HG02759 (cell line): Measurements from ENCODE around the gene MYO5B.

Experiments used
- ATAC-seq: cut with Tn5 transposase; IDR thresholded peaks from one replicate; pipeline ENCODE4 v1.9.1; 2021; ENCODE audit warnings: mild to moderate bottlenecking, moderate library complexity; ENCODE audit not compliant: unreplicated experiment

Gene MYO5B

DNA sequence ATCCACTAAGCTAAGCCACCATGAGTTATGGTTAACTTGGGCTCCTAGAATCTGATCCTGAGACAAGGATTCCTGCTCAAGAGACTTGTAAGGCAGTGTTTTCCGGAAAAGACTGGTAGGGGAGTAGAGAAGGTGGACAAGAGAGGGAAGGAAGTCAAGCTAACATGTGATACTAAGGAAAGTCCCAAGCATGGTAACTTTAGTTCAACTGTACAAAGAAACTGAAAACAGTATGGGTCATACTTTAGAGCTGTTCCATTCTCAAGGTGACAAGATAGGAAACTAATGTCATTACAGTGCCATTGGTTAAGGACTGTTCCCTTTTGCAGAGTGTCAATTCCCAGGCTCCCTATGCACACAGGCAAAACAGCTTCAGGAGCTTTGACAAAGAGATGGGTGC is 5.8 kb downstream of the MYO5B start:
- ATAC-seq: peak; percentile 72

DNA sequence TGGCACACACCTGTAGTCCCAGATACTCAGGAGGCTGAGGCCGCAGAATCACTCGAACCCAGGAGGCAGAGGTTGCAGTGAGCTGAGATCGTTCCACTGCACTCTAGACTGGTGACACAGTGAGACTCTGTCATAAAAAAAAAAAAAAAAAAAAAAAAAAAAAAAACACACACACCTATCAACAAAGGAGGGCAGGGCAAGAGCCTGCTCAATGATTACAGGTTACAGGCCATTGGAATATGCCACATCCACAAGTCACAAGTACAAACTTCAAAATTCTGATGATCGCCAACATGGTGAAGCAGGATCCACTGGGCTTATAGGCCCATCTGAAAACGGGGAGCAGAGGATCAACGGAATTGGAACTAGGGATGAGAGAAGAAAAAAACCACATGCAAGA is 6.3 kb downstream of the MYO5B start:
- ATAC-seq: no peak

DNA sequence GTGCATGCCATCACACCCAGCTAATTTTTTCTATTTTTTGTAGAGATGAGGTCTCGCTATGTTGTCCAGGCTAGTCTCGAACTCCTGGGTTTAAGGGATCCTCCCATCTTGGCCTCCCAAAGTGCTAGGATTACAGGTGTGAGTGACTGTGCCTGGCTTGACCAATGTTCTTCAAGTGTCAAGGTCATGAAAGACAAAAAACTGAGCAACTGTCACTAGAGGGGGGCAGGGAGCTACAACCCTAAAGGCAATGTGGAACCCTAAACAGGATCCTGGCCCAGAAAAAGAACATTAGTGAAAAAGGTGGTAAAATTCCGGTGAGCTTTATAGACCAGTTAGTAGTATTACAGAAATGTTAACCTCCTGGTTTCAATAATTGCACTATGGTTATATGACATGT is 7.3 kb downstream of the MYO5B start:
- no peak for ATAC-seq

DNA sequence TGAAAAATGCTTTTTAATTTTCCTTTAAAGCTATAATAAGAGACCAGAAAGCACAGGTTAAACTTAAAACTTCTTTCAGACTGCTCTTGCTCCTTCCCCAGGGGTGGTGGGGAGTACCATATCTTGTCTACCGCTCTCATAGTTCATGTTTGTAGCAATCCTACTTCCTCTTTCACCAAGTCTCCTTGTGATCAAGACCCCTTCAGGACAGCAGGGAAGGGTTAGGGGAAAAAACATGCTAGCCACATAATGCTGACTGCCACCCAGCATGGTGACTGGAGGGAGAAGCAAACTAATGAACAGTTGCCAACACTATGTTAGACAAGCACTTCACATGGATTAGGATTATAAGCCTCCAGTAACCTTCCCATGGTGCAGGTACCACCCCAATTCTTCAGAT is 8.6 kb downstream of the MYO5B start:
- no peak for ATAC-seq

DNA sequence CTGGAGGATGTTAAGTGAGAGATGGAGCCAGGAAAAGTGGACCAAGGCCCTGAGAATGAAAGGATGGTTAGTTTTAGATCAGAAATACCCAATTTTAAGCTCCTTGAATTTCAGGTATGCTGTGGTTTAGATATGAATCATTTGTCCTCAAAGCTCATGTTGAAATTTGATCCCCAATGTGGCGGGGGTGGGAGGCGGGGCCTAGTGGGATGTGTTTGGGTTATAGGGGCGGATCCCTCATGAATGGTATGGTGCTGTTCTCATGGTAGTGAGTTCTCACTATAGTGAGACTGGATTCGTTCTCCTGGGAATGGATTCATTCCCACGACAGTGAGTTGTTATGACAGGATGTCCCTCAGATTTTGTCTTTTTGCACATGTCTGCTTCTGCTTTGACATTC is 11.4 kb downstream of the MYO5B start:
- ATAC-seq: no peak

DNA sequence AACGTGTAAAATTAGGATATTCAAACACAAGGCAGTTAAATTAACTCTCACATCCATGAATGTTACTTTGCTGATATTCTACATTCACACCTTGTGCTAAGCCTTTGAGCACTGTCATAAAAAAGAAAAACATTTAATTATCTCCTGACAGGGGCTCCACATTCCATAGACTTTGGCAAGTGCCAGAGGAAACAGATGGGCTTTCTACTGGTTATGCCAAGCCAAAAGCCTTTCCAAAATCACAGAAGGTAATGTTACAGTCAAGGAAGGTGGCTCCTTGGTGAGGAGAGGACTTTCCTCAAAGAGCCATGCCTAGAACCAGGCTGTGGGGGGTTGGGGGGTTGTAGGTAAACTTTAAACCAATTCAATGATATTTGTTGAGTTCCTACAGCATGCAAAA is 12.4 kb downstream of the MYO5B start:
- ATAC-seq: no peak

DNA sequence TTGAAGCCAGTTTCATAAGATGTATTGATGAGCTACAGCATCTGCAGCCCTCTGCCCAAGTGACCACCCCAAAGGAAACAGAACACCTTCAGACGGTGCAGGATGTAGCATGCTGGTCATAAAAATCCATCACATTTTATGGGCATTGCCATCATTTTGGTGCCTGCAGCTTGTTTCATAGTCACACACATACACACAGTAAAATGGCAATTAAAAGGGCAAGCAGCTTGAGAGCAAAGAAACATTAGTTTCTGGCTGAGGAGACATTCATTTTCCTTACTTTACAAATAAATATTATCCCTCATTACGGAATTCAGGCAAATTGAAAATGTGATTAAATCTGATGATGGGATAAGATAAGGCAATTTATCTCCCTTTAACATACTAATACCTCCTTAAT is 13.4 kb downstream of the MYO5B start:
- no peak for ATAC-seq

DNA sequence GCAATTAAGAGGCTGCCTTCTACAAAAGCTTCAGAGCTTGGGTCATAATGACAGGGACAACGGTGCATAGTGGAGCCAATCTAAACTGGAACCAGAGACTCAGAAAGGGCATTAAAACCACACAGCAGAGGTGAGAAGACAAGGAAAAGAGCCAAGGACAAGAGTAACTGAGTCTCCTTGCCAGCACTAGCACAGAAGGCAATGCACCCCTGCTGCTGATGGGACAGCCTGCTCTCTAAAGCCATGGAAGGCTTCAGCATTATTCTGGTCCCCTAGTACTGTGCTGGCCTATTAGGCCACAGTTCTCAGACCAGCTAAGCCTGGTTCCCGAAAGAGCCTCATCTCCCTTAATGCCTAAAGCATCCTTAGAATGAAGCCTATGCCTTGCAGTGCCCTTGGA is 15.5 kb downstream of the MYO5B start:
- no peak for ATAC-seq

DNA sequence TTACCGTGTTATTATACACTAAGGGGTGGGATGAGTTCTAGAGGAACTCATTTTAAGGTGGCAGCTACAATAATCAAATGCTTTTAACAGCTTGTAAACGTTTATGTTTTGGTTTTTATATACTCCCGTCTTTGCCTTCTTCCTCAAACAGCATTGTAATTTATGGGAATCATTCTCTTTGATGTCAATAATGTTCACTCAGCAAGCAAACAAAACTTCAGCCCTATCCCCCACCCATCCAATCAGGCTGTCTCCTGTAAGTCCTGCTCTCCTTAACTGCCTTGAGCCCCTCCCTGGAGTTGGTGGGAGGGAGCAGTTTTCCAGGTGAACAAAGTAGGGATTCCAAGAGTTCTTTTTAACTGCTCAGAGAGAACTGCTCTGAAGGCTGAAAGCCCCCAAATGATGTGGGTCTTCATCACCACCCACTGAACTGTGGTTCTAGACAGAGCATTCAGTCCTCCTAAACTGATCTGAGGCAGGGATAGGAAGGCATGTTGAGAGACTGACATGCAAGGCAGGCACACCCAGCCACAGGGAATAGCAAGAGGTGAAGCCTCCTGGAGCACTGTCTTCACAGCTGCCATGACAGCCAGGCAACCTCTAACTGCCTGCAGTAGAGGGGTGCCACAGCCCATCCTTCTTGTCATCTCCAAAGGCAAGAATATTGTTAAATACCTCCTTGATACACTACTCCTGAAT is 17.5 kb downstream of the MYO5B start:
- no peak for ATAC-seq

DNA sequence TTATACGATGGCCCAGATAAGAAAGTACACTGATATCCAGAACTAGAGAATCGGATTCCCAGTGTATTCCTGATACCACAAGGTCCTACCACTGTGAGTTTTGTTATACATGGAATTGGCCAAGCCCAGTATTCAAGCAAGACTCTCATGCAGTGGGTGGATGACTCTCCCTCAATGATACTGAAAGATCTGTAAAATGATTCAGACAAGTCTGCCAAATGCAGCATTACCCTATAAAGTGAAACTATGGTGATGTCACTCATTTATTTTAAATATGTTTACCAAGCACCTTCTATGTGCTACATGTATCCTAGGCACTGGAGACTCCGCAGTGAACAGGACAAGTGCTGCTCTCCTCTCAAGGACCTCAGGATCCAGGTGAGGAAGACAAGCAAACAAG is 22.6 kb downstream of the MYO5B start:
- no peak for ATAC-seq

DNA sequence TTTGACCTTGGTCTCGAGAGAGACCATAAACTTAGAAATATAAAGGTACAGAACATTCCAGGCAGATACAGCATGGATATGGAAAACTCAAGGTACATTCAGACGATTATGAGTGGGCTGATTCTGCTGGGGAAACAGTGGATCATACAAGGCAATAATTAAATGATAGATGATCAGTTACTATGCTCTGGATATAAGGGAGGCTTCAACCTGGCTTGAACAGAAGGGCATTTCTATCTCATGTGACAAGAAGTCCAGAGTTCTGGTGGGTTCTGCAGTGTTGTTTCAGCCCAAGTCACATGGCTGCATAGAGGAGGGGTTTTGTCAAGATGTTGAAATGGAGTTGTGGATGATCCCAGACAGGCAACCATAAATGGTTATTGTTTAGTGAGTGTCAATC is 23.5 kb downstream of the MYO5B start:
- ATAC-seq: no peak

DNA sequence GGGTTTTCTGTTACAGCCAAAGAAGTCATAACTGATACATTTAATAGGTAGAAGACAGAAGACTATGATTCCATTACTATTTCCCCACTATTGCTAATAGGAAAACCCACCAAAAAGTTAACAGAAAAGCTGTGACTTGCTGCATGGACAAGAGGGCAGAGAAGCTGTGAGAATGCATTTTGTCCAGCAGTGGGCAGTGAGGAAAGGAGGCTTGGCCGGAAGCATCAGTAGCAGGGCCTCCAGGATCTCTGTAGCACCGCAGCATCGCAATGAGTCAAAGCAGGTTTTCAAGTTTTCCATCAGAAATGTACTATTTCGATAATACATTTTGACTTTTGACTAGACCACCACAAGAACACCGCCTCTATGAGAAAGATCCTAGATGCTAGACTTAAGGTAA is 24.9 kb downstream of the MYO5B start:
- no peak for ATAC-seq

DNA sequence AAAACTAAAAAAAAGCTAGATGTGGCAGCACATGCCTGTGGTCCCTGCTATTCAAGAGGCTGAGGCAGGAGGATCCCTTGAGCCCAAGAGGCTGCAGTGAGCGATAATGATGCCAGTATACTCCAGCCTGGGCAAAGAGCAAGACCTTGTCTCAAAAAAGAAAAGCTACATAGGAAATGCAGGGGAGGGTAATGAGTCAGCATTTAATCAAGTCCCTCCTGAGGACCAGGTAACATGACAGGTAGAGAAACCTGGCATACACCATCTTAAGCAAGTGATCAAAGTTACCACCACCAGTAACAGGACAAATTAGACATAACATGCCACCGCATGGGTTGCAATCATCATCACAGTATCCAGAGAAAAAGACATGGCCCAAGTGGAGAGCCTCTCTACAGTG is 25.8 kb downstream of the MYO5B start:
- no peak for ATAC-seq

DNA sequence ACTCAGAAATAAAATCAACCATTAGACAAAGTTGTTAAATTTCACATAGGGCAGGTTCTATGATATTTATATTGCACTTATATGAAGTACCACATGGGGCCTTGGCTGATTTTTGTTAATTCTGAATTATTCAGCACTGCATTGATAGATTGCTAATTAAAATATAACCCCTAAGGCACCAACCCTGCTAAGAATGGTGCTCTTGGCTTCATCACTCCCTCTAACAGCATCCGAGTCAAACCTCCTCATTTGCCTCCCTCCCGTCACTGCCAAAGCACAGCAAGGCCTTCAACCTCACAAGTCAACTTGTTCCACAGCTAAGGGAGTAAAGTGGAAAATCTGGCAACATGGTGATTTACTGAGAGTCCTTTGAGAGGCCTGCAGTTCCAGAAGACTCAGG is 27.0 kb downstream of the MYO5B start:
- no peak for ATAC-seq

DNA sequence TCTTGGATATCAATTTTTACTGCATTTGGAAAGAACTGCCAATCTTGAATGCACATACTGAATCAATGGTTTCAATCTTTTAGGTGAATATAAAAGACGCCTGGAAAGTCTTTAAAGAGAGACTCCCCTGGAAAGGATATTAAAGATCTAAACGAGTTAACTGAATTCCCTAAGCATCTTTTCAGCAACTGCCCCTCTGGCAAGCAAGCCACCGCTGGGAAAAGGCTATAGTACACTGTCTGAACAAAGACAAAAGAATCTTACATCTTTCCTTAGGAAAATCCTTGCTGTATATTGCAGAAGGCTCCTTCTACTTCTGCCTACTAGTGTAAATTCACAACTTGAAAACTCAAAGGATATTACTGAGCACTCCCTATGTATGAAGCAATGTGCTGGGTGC is 28.0 kb downstream of the MYO5B start:
- ATAC-seq: no peak

DNA sequence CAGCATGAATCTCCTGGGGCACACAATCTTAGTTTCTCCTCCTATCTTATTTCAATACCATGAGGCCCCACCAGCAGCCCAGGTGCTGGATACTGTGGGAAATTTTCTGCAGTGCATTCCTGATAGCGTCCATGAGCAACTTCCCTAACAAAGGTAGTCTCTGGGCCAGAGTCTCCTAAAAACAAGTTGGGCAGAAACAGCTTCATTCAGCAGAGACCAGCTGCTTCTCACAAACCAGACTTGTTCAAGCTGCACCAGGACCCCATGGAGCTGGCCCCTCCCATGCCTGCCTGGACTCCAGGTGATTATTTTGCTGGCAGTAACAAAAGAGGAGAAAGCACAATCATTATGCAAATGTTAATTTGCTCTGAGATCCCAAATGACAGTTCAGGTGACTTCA is 31.4 kb downstream of the MYO5B start:
- no peak for ATAC-seq

DNA sequence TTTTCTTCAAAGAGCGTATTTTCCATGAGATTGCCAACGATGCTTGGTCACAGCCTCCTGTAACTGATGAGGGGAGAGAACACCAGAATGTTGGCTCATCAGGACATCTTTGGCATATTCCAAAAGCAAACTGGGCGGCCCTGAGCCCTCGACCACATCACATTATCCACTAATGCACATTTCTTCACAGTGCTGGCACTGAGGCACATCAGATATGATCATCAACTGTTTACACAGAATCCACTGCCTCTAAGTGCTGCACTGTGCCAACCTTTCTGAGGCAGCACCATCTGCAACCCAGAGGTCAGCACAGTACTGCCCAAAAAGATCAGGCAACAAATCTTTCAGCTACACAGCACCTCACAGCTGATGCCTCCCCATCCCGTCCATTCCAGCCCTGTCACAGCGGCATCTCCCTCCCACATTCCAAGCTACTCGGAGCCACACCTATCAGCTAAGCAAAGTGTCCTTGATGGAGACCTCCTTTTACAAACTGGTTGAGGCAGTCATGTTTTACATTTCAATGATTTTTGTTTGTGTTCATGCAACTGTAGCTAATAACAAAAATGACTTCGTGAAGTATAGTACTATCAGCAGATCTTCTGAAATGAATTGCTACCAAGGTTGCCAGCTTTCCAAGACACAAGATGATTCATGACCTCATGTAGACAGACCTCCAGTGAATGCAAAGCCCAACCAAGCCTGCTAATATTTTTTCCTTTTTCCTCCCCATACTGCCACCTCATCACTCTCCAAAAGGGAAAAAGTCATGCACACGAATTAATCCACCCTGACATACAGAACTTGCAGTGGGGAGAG is 32.3 kb downstream of the MYO5B start:
- ATAC-seq: no peak

DNA sequence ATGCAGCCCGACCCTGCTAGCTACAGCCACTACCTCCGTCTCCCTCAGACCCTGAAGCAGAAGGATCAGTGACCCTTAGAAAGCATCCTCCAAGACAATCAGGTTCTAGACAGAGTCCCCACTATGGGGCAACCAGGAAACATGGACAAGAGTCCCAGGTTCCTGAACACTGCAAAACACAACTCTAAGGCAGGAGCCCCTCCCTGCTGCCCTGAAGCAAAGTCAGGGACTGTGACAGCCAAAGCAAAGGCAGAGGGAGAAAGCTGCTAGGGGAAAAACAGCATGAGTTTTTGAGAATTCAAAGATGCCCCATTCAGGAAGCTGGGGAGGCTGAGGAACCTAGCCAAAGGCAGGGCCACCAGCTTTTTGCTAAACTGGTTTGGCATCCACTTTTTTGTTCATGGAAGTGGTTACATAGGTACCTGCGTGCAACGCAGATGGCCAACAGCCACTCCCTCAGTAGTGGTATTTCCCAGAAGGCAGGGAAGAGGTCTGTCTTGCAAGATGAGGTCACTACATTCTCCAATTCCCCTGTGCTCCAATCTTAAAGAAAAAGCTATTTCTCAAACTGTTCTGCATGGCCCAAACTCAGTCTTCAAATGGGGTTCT is 33.2 kb downstream of the MYO5B start:
- no peak for ATAC-seq

DNA sequence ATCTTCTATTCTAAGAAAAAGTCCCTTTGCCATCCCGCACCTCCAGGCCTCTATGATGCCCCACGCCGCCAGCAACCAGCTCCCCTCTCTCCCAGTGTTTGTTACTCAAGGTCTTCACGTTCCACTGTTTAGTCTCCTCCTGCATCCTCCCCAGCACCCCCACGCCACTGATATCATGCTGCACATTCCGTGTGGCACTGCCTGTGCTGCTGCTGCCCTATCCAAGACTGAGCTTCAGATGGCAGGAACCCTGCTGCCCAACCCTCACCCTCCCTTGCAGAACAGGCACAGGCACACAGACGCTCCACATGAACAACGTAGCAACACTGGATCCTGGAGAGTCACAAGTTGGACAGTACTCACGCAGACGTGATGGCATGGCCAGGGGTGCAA is 35.3 kb downstream of the MYO5B start:
- ATAC-seq: no peak

DNA sequence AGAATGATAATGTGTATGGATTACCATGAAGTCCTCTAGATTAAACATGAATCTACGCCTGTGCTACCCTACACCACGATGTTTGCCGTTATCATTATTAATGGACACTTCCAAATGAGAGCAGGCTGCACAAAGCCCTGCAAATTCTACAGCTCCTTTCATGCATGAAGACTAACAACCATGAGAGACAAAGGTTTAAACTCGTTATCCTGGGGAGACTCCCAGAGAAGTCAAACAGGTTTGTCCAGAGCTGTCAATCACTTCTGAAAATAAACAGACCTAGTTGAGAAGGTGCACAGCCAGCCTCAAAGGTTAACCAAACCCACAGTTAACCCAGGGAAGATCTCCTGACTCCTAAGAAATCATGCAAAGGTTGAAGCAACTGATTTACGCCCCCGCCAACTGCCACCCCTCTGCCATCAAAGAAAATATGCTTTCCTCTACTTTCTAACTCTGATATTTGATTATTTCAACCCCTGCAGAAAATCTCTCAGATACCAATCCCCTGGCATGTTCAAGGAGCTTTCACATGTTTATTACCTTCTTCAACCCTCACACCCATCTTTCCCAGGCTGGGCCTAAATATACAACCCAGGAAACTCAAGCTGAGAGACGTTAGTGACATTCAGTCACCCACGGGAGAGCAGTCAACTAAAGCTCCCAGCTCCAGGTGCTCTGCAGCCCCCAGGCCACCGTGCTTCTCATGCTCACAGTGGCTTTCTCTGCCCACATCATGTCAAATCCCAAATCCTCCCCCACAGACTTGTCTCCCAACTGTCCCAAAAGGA is 35.9 kb downstream of the MYO5B start:
- ATAC-seq: no peak

DNA sequence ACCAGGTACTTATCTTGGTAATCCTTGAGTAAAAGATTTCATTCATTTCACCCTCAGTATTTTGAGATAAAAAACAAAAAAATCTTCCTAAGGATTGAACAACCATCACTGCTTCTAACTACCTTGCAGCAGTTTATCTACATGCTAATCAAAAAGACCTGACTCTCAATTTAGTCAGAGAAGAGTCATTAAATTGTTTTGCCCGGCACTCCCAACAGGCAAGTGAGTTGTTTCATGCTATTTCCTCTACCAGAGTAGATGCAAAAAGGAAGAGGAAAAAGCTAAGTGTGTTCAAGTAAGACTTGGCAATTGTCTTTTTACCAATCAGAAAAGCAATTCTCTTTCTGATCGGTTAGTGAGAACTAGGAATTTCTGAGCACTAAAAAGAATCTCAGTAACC is 39.5 kb downstream of the MYO5B start:
- no peak for ATAC-seq
